Right atrium auricular region (tissue), 2 donors: ENCODE results near the gene NOTCH1. TPM values are rescaled to one million over a fixed set of nuclear protein-coding genes. Genes with fewer than 3 reads are reported as not detected.

Experiments
- DNase-seq: peaks from one replicate; pipeline ENCODE4 v3.0.0-alpha.2; 2019; ENCODE audit warnings: low spot score
- H3K27ac ChIP-seq, 2 donors: fragments of 200-600 bp; sonication (generic); 1 replicate in 1 of 2; 2 replicates in 1 of 2; pipeline ENCODE4 v1.5.1; 2016 to 2019
- H3K27me3 ChIP-seq, 2 donors: fragments of 200-600 bp; sonication (generic); one replicate each; pipeline versions ENCODE4 v1.5.1 to v1.6.0; 2017 to 2019
- H3K36me3 ChIP-seq: fragments of 200-600 bp; sonication (generic); one replicate; pipeline ENCODE4 v1.5.1; 2016
- H3K4me1 ChIP-seq, 2 donors: fragments of 200-600 bp; sonication (generic); one replicate each; pipeline versions ENCODE4 v1.5.1 to v1.6.0; 2017 to 2019
- H3K4me3 ChIP-seq, 2 donors: fragments of 200-600 bp; sonication (generic); 1 replicate in 1 of 2; 2 replicates in 1 of 2; pipeline ENCODE4 v1.5.1; 2017 to 2019; ENCODE audit warnings: mild to moderate bottlenecking in 1 of 2, moderate library complexity in 1 of 2
- H3K9me3 ChIP-seq, 2 donors: fragments of 200-600 bp; sonication (generic); one replicate each; pipeline ENCODE4 v1.5.1; 2019
- total RNA-seq, 2 donors: library from RNA; depleted of rRNA; stranded (reverse); fragments of >200 nt; gene quantifications; one replicate each; pipeline ENCODE4 v1.1.0, GENCODE V29; 2016
- TF ChIP-seq, protein P1 (sequence below), 2 donors: fragments of 200-600 bp; sonication (generic); IDR thresholded peaks; one replicate each; pipeline ENCODE4 v1.5.1; 2019; ENCODE audit warnings: antibody characterized with exemption in 2 of 2

NOTCH1 gene
- total RNA-seq, 2 donors from 2014 or later = 14.2 to 39.7 TPM

DNA sequence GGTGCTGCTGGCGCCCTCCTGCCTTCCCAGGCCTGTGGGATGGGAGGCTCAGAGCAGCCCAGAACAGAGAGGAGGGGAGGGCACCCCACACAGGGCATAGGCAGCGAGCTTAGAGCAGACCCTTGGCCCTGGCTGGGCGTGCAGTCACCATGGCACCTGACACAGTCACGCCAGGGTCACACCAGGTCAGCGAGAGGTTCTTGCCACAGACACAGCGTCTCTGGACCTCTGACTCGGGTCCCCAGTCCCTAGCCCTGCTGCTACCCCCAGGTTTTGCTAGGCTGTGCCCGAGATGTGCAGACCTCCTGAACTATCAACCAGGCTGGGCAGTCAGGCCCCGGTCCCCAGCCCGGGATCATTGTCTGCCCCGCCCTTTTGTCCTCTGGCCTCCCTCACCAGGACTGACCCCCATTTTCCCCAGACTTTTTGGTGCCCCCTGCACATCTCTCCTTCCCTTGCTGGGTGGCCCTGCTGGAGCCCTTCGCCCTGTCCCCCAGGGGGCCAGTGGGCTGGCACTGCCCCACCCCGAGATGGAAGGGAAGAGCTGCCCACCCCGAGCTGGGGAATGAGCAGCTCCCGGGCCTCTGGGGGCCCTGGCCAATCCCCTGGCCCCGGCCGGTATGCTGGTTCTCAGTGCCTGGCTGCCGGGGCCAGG lies 24.5 kb upstream of the NOTCH1 start:
- H3K27me3 ChIP-seq = no peaks in the 10 kb centered on the region
- no peaks in the 10 kb centered on the region for H3K9me3 ChIP-seq
- TF ChIP-seq, protein P1, sequence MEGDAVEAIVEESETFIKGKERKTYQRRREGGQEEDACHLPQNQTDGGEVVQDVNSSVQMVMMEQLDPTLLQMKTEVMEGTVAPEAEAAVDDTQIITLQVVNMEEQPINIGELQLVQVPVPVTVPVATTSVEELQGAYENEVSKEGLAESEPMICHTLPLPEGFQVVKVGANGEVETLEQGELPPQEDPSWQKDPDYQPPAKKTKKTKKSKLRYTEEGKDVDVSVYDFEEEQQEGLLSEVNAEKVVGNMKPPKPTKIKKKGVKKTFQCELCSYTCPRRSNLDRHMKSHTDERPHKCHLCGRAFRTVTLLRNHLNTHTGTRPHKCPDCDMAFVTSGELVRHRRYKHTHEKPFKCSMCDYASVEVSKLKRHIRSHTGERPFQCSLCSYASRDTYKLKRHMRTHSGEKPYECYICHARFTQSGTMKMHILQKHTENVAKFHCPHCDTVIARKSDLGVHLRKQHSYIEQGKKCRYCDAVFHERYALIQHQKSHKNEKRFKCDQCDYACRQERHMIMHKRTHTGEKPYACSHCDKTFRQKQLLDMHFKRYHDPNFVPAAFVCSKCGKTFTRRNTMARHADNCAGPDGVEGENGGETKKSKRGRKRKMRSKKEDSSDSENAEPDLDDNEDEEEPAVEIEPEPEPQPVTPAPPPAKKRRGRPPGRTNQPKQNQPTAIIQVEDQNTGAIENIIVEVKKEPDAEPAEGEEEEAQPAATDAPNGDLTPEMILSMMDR (IDR thresholded peaks at IDR 0.05) = no peak
- no peak for DNase-seq
- peak overlapping the region; percentile 76 to 84 for H3K27ac ChIP-seq
- no peak overlapping the region for H3K4me3 ChIP-seq
- no peaks in the 10 kb centered on the region for H3K36me3 ChIP-seq
- peaks cover 0 to 86% of the 10 kb centered on the region in 2 donors for H3K4me1 ChIP-seq

- TF ChIP-seq, protein P1 (IDR thresholded peaks at IDR 0.05) = no peak
- Histone ChIP-seq H3K9me3 (no peaks in the 10 kb centered on the region), H3K27ac (no peak overlapping the region), H3K4me3 (no peak overlapping the region), H3K4me1 (peaks cover 0 to 90% of the 10 kb centered on the region in 2 donors), H3K36me3 (no peaks in the 10 kb centered on the region), H3K27me3 (no peaks in the 10 kb centered on the region)
- no peak for DNase-seq
These were observed 23.8 kb upstream of the NOTCH1 start for GRCh38 chr9:136569526-136570148.

GRCh38 chr9:136568288-136569081 lies 22.6 kb upstream of the NOTCH1 start:
- H3K36me3 ChIP-seq = no peaks in the 10 kb centered on the region
- H3K27ac ChIP-seq = peak overlapping the region; percentile 8 to 48
- H3K9me3 ChIP-seq = no peaks in the 10 kb centered on the region
- peaks cover 0 to 99% of the 10 kb centered on the region in 2 donors for H3K4me1 ChIP-seq
- TF ChIP-seq, protein P1 (IDR thresholded peaks at IDR 0.05) = no peak
- no peaks in the 10 kb centered on the region for H3K27me3 ChIP-seq
- peak overlapping the region in 1 of 2 donors; percentile 5 for H3K4me3 ChIP-seq
- DNase-seq = no peak

DNA sequence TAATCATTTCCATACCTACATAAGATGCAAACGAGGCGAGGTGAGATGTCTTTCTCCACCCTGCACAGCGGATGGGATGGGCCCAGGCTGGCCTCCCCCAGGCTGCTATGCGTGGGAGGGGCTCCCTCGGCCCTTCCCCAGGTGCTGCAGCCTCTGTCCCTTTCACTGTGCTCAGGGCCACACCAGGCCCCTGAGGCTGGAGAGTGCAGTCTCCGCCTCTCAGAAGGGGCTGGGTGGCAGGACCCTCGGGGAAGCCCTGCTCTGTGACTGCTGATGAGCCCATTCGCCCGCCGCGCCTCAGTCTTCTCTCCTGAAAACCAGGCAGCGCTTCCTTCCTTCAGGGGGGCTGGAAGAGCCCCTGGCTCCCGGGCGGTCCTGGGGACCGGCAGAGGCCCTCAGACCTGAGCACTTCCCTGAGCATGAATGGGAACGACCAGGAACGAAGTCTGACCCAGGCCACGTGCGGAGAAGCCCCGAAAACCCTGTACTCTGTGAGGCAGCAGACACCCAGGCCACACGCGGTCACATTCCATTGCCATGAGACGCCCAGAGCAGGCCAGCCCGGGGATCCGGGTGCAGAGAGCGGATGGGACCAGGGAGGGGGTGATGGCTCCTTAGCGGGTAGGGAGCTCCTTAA lies 21.9 kb upstream of the NOTCH1 start:
- peak overlapping the region; percentile 48 to 51 for H3K27ac ChIP-seq
- DNase-seq = peak; percentile 91
- no peaks in the 10 kb centered on the region for H3K36me3 ChIP-seq
- no peaks in the 10 kb centered on the region for H3K9me3 ChIP-seq
- H3K27me3 ChIP-seq = no peaks in the 10 kb centered on the region
- TF ChIP-seq, protein P1 (IDR thresholded peaks at IDR 0.05) = no peak
- peak overlapping the region in 1 of 2 donors; percentile 5 for H3K4me3 ChIP-seq
- peaks cover 0 to 99% of the 10 kb centered on the region in 2 donors for H3K4me1 ChIP-seq

GRCh38 chr9:136566901-136567300 lies 21.1 kb upstream of the NOTCH1 start:
- TF ChIP-seq, protein P1 (IDR thresholded peaks at IDR 0.05) = no peak
- Histone ChIP-seq H3K4me1 (peaks cover 0 to 96% of the 10 kb centered on the region in 2 donors), H3K9me3 (no peaks in the 10 kb centered on the region), H3K27ac (peak overlapping the region; percentile 72 to 78), H3K4me3 (no peak overlapping the region), H3K36me3 (no peaks in the 10 kb centered on the region), H3K27me3 (no peaks in the 10 kb centered on the region)
- no peak for DNase-seq
